ENCODE data around the gene FOXD1. TPM values are rescaled to one million over a fixed set of nuclear protein-coding genes. Genes with fewer than 3 reads are reported as not detected.
"Not testable (repeated sequence)": the region's sequence is repeated elsewhere in the genome, so short reads cannot be mapped to it uniquely, and the experiment has no call there.

The FOXD1 gene
- total and polyA plus RNA-seq, 7 donors, result 0.15 to 0.94 (median 0.32) TPM; not detected in 1

- TF ChIP-seq CTCF (IDR thresholded peaks at IDR 0.05), result no peak
- intact Hi-C loops (cut with DNase I), result no loop called here
- Histone ChIP-seq H3K27me3 (ENCODE audit: insufficient read depth in 3 of 3, low read length in 2 of 3) (peaks cover 17 to 83% (median 29%) of the 10 kb centered on the region in 3 donors), H3K36me3 (ENCODE audit: insufficient read depth in 1 of 2, low read depth in 1 of 2) (no peaks in the 10 kb centered on the region), H3K4me1 (peaks cover 19% of the 10 kb centered on the region), H3K4me3 (no peak overlapping the region), H3K27ac (no peak overlapping the region), H3K9me3 (no peaks in the 10 kb centered on the region)
- ATAC-seq, result no peak
- no peak for DNase-seq
- WGBS, 3 donors, result 67 to 86% (median 81%) methylated on average over 5 of the region's 5 CpGs
Observed at GRCh38 chr5:73415617-73416016, 33.0 kb downstream of the FOXD1 start.

GRCh38 chr5:73415171-73415570, 33.4 kb downstream of the FOXD1 start:
- peaks cover 17 to 79% (median 28%) of the 10 kb centered on the region in 3 donors for H3K27me3 ChIP-seq (ENCODE audit: insufficient read depth in 3 of 3, low read length in 2 of 3)
- ATAC-seq (no peak), DNase-seq (no peak)
- H3K27ac ChIP-seq, result no peak overlapping the region
- intact Hi-C loops (cut with DNase I), result no loop called here
- TF ChIP-seq CTCF (IDR thresholded peaks at IDR 0.05), result no peak
- WGBS, 3 donors, result 75 to 86% (median 83%) methylated on average over 2 of the region's 2 CpGs
- no peaks in the 10 kb centered on the region for H3K9me3 ChIP-seq
- peaks cover 18% of the 10 kb centered on the region for H3K4me1 ChIP-seq
- no peak overlapping the region for H3K4me3 ChIP-seq
- no peaks in the 10 kb centered on the region for H3K36me3 ChIP-seq (ENCODE audit: insufficient read depth in 1 of 2, low read depth in 1 of 2)

DNA sequence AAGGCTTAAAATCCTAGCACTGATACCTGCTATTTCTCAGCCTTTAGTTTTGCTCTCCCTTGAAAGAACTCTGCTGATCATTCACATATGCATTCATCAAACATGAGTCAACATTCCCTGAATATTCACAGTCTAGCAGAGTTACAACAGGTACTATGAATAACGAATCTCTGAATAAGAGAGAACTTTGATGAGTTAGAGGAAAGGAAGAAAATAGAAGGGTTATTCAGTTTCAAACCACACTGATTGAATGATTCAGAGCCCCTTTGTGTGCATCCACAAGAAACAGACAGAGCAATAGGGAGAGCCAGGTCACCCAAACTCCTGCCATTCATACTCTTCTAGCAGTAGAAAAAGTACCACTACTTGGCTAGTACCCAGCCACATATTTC, 36.0 kb downstream of the FOXD1 start:
- H3K9me3 ChIP-seq, result no peaks in the 10 kb centered on the region
- H3K36me3 ChIP-seq (ENCODE audit: insufficient read depth in 1 of 2, low read depth in 1 of 2), result no peaks in the 10 kb centered on the region
- H3K4me1 ChIP-seq, result peaks cover 4% of the 10 kb centered on the region
- ATAC-seq (no peak), DNase-seq (no peak)
- intact Hi-C loops (cut with DNase I), result no loop called here
- peaks cover 6 to 53% (median 17%) of the 10 kb centered on the region in 3 donors for H3K27me3 ChIP-seq (ENCODE audit: insufficient read depth in 3 of 3, low read length in 2 of 3)
- no peak overlapping the region for H3K4me3 ChIP-seq
- 81 to 88% (median 81%) methylated on average over 1 of the region's 1 CpG for WGBS, 3 donors
- no peak overlapping the region for H3K27ac ChIP-seq
- no peak for TF ChIP-seq CTCF (IDR thresholded peaks at IDR 0.05)

GRCh38 chr5:73411936-73412596, 36.5 kb downstream of the FOXD1 start:
- no peaks in the 10 kb centered on the region for H3K36me3 ChIP-seq (ENCODE audit: insufficient read depth in 1 of 2, low read depth in 1 of 2)
- intact Hi-C loops (cut with DNase I), result no loop called here
- ATAC-seq (no peak), DNase-seq (no peak)
- no peaks in the 10 kb centered on the region for H3K9me3 ChIP-seq
- no peak for TF ChIP-seq CTCF (IDR thresholded peaks at IDR 0.05)
- peaks cover 6 to 48% (median 17%) of the 10 kb centered on the region in 3 donors for H3K27me3 ChIP-seq (ENCODE audit: insufficient read depth in 3 of 3, low read length in 2 of 3)
- no peaks in the 10 kb centered on the region for H3K4me1 ChIP-seq
- WGBS, 3 donors, result 42 to 69% (median 58%) methylated on average over 5 of the region's 5 CpGs
- no peak overlapping the region for H3K27ac ChIP-seq
- no peak overlapping the region for H3K4me3 ChIP-seq

DNA sequence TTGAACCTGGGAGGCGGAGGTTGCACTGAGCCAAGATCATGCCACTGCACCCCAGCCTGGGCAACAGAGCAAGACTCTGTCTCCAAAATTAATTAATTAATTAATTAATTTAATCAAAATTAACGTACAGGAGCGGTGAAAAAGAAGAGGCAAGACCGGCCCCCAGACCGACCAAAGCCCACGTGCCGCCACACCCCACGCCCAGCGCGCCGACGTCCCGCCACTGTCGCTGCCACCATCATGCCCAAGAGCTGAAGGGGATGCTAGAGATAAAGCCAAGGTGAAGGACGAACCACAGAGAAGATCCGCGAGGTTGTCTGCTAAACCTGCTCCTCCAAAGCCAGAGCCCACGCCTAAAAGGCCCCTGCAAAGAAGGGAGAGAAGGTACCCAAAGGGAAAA, 38.6 kb downstream of the FOXD1 start:
- intact Hi-C loops (cut with DNase I), result loop anchor here in 1 of 2 donors (10.0 kb wide), 1 partner anchor 1505 kb away; no protein-coding TSS in a partner anchor
- not testable (repeated sequence) for ATAC-seq; H3K4me1 ChIP-seq; DNase-seq; H3K4me3 ChIP-seq; H3K36me3 ChIP-seq (ENCODE audit: insufficient read depth in 1 of 2, low read depth in 1 of 2); H3K9me3 ChIP-seq; H3K27ac ChIP-seq
- peaks cover 4 to 26% (median 20%) of the 10 kb centered on the region in 3 donors for H3K27me3 ChIP-seq (ENCODE audit: insufficient read depth in 3 of 3, low read length in 2 of 3)
- WGBS, 3 donors, result 87 to 95% (median 91%) methylated on average over 17 to 18 of the region's 18 CpGs

Measured in psoas muscle (tissue), 8 donors.